Natural killer cell treated with Interleukin-12 subunit alpha and Interleukin-12 subunit beta and Interleukin-15 and Interleukin-18, amount 100 ng/mL, for 72 hours (primary cell): ENCODE measurements around the gene TWF2. TPM values are rescaled to one million over a fixed set of nuclear protein-coding genes. Genes with fewer than 3 reads are reported as not detected.

ENCODE experiments used
- ATAC-seq, 2 donors: fragments of 150-1000 bp; cut with Tn5 transposase in 1 of 2; sonication (Bioruptor Pico), chemical (Tn5 transposase) in 1 of 2; 2 replicates each; pipeline ENCODE4 v1.10.0; 2021
- DNase-seq: peaks from one replicate; pipeline ENCODE4 v3.0.0; 2022; ENCODE audit warnings: low spot score
- H3K27ac Mint-ChIP-seq, 2 donors: 1 replicate in 1 of 2; 2 replicates in 1 of 2; pipeline ENCODE4 v1.8.0; 2022; ENCODE audit warnings: mixed read lengths in 2 of 2, mild to moderate bottlenecking in 1 of 2, moderate library complexity in 1 of 2
- H3K27me3 Mint-ChIP-seq, 2 donors: 1 replicate in 1 of 2; 2 replicates in 1 of 2; pipeline ENCODE4 v1.8.0; 2022; ENCODE audit warnings: mixed read lengths in 2 of 2
- H3K36me3 Mint-ChIP-seq: one replicate; pipeline ENCODE4 v1.8.0; 2022; ENCODE audit warnings: mixed read lengths
- H3K4me1 Mint-ChIP-seq, 2 donors: 1 replicate in 1 of 2; 2 replicates in 1 of 2; pipeline ENCODE4 v1.8.0; 2022; ENCODE audit warnings: low read depth in 2 of 2, mixed read lengths in 2 of 2, mild to moderate bottlenecking in 1 of 2
- H3K4me3 Mint-ChIP-seq: one replicate; pipeline ENCODE4 v1.8.0; 2022; ENCODE audit warnings: mixed read lengths
- H3K9me3 Mint-ChIP-seq: 2 replicates; pipeline ENCODE4 v1.8.0; 2022; ENCODE audit warnings: mixed read lengths
- total RNA-seq, 2 donors: library from RNA; stranded (reverse); gene quantifications; one replicate each; pipeline ENCODE4 v1.2.3, GENCODE V29; 2022

TWF2 gene
- total RNA-seq, 2 donors from 2014 or later: 90.3 to 117 TPM

- H3K36me3 Mint-ChIP-seq: peaks cover 54% of the 10 kb centered on the region
- no peak for ATAC-seq
- no peaks in the 10 kb centered on the region for H3K9me3 Mint-ChIP-seq
- peaks cover 43 to 46% of the 10 kb centered on the region in 2 donors for H3K4me1 Mint-ChIP-seq
- no peak for DNase-seq
- no peaks in the 10 kb centered on the region for H3K27me3 Mint-ChIP-seq
- no peak overlapping the region for H3K27ac Mint-ChIP-seq
- H3K4me3 Mint-ChIP-seq: no peak overlapping the region
Observed at GRCh38 chr3:52205727-52206372, 33.1 kb downstream of the TWF2 start.

- H3K4me1 Mint-ChIP-seq: peaks cover 42 to 43% of the 10 kb centered on the region in 2 donors
- H3K27me3 Mint-ChIP-seq: no peaks in the 10 kb centered on the region
- H3K27ac Mint-ChIP-seq: peak overlapping the region in 1 of 2 donors; percentile 87
- ATAC-seq (peak; percentile 85 to 86), DNase-seq (no peak)
- H3K9me3 Mint-ChIP-seq: no peaks in the 10 kb centered on the region
- peak overlapping the region; percentile 28 for H3K4me3 Mint-ChIP-seq
- peaks cover 50% of the 10 kb centered on the region for H3K36me3 Mint-ChIP-seq
Observed at GRCh38 chr3:52204337-52205073, 34.5 kb downstream of the TWF2 start.

GRCh38 chr3:52203701-52204100 lies 35.3 kb downstream of the TWF2 start:
- H3K4me3 Mint-ChIP-seq: peak overlapping the region; percentile 54
- H3K9me3 Mint-ChIP-seq: no peaks in the 10 kb centered on the region
- H3K36me3 Mint-ChIP-seq: peaks cover 52% of the 10 kb centered on the region
- ATAC-seq (no peak), DNase-seq (no peak)
- peak overlapping the region; percentile 63 to 87 for H3K27ac Mint-ChIP-seq
- no peaks in the 10 kb centered on the region for H3K27me3 Mint-ChIP-seq
- peaks cover 50% of the 10 kb centered on the region in 2 donors for H3K4me1 Mint-ChIP-seq

- peak overlapping the region; percentile 63 to 87 for H3K27ac Mint-ChIP-seq
- H3K4me1 Mint-ChIP-seq: peaks cover 58 to 60% of the 10 kb centered on the region in 2 donors
- H3K27me3 Mint-ChIP-seq: no peaks in the 10 kb centered on the region
- peak overlapping the region; percentile 54 for H3K4me3 Mint-ChIP-seq
- no peaks in the 10 kb centered on the region for H3K9me3 Mint-ChIP-seq
- no peak for DNase-seq
- ATAC-seq: no peak
- H3K36me3 Mint-ChIP-seq: peaks cover 50% of the 10 kb centered on the region
Observed at GRCh38 chr3:52202384-52203077, 36.4 kb downstream of the TWF2 start.

- Mint-ChIP-seq H3K27me3 (no peaks in the 10 kb centered on the region), H3K9me3 (no peaks in the 10 kb centered on the region), H3K27ac (peak overlapping the region; percentile 63 to 87), H3K36me3 (peaks cover 39% of the 10 kb centered on the region), H3K4me3 (peak overlapping the region; percentile 50), H3K4me1 (peaks cover 67 to 69% of the 10 kb centered on the region in 2 donors)
- ATAC-seq (no peak), DNase-seq (no peak)
Observed at GRCh38 chr3:52200981-52201679, 37.8 kb downstream of the TWF2 start.

- Mint-ChIP-seq H3K4me3 (peak overlapping the region; percentile 100), H3K27ac (peak overlapping the region; percentile 94 to 98), H3K4me1 (peaks cover 61% of the 10 kb centered on the region in 2 donors), H3K9me3 (no peaks in the 10 kb centered on the region), H3K27me3 (no peaks in the 10 kb centered on the region), H3K36me3 (peaks cover 21% of the 10 kb centered on the region)
- ATAC-seq (no peak), DNase-seq (no peak)
Observed at GRCh38 chr3:52198643-52199608, 40.0 kb downstream of the TWF2 start.

GRCh38 chr3:52197842-52198625 lies 40.9 kb downstream of the TWF2 start, which contains the start of gene ALAS1:
Gene ALAS1 (plus strand): TSS chr3:52198160. CDS start chr3:52199242, 1,082 bp downstream.
- Mint-ChIP-seq H3K4me1 (peaks cover 53 to 54% of the 10 kb centered on the region in 2 donors), H3K36me3 (peaks cover 12% of the 10 kb centered on the region), H3K9me3 (no peaks in the 10 kb centered on the region), H3K4me3 (peak within 1 kb of the TSS; percentile 100), H3K27me3 (no peaks in the 10 kb centered on the region), H3K27ac (peak within 1 kb of the TSS; percentile 94 to 98)
- ATAC-seq (peak; percentile 94 to 95), DNase-seq (peak; percentile 96)

- Mint-ChIP-seq H3K27me3 (no peaks in the 10 kb centered on the region), H3K36me3 (peaks cover 12% of the 10 kb centered on the region)
- no peak for ATAC-seq
Observed at GRCh38 chr3:52197499-52197841, 41.5 kb downstream of the TWF2 start.

GRCh38 chr3:52196977-52197376 lies 42.0 kb downstream of the TWF2 start:
- no peak for ATAC-seq
- Mint-ChIP-seq H3K9me3 (no peaks in the 10 kb centered on the region), H3K27ac (peak overlapping the region; percentile 94 to 98), H3K27me3 (no peaks in the 10 kb centered on the region), H3K4me1 (peaks cover 45 to 46% of the 10 kb centered on the region in 2 donors), H3K36me3 (peaks cover 12% of the 10 kb centered on the region), H3K4me3 (no peak overlapping the region)
- DNase-seq: no peak

More at GRCh38 chr3:52197499-52197841, 41.5 kb downstream of the TWF2 start:
- H3K4me3 Mint-ChIP-seq: peak overlapping the region; percentile 100
- H3K4me1 Mint-ChIP-seq: peaks cover 49 to 50% of the 10 kb centered on the region in 2 donors
- DNase-seq: no peak
- peak overlapping the region; percentile 94 to 98 for H3K27ac Mint-ChIP-seq
- H3K9me3 Mint-ChIP-seq: no peaks in the 10 kb centered on the region

- Mint-ChIP-seq H3K9me3 (no peaks in the 10 kb centered on the region), H3K27ac (peak overlapping the region; percentile 94 to 98), H3K4me1 (peaks cover 37% of the 10 kb centered on the region in 2 donors), H3K27me3 (no peaks in the 10 kb centered on the region), H3K4me3 (peak overlapping the region; percentile 1), H3K36me3 (peaks cover 7% of the 10 kb centered on the region)
- DNase-seq (peak; percentile 71), ATAC-seq (peak in 1 of 2 donors; percentile 63)
Observed at GRCh38 chr3:52195823-52196331, 43.1 kb downstream of the TWF2 start.

GRCh38 chr3:52195291-52195597 lies 43.7 kb downstream of the TWF2 start:
- no peak for DNase-seq
- no peak for ATAC-seq
- Mint-ChIP-seq H3K27ac (peak overlapping the region in 1 of 2 donors; percentile 98), H3K27me3 (no peaks in the 10 kb centered on the region), H3K4me3 (no peak overlapping the region), H3K36me3 (peaks cover 5% of the 10 kb centered on the region), H3K4me1 (peaks cover 33 to 35% of the 10 kb centered on the region in 2 donors), H3K9me3 (no peaks in the 10 kb centered on the region)
